Kasumi-1 (cell line): ENCODE measurements around the gene MT1M.
"Not testable (repeated sequence)": the region's sequence is repeated elsewhere in the genome, so short reads cannot be mapped to it uniquely, and the experiment has no call there.

Experiments used
- DNase-seq, 2 experiments: peaks; one replicate each; lab custom pipeline; 2025; lab: John Stamatoyannopoulos, UW

Gene MT1M

GRCh38 chr16:56674570-56674969 is 42.1 kb downstream of the MT1M start:
- DNase-seq = not testable (repeated sequence)

DNA sequence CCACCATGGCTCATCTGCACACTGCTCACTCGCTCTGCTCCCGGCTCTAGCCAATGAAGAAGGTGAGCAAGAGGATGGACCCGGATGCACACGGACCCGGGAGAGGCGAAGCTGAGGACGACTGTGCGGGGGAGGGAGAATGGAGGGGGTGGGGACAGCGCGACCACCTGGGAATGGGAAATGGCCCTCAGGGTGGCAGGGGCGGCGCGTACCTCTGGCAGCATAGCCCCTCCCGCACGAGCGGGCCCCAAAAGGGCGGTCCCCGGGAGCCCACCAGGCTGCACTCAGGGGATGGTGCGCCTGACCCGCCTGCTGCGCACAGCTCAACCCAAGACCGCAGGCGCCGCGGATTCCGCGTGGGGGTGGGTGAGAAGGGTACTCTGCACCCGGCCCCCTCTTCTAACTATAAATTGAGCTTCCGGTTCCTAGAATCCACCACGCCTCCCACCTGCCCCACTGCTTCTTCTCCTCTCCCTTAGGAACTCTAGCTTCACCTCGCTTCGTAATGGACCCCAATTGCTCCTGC is 43.3 kb downstream of the MT1M start:
- DNase-seq = no peak

DNA sequence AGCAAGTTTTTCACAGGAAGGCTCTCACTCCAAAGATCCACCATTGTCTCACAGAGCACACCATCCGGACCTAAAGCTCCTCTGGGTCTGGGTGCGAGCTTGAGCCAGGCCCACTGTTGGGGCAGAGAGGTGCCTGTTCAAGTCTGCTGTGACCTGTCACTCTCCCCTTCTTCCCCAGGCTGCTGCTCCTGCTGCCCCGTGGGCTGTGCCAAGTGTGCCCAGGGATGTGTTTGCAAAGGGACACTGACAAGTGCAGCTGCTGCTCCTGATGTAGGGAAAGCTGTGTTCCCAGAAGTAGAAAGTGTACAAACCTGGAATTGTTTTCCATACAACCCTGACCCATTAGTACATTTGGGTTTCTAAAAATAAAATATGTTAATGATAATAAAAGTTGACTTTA is 45.0 kb downstream of the MT1M start:
- DNase-seq = no peak

DNA sequence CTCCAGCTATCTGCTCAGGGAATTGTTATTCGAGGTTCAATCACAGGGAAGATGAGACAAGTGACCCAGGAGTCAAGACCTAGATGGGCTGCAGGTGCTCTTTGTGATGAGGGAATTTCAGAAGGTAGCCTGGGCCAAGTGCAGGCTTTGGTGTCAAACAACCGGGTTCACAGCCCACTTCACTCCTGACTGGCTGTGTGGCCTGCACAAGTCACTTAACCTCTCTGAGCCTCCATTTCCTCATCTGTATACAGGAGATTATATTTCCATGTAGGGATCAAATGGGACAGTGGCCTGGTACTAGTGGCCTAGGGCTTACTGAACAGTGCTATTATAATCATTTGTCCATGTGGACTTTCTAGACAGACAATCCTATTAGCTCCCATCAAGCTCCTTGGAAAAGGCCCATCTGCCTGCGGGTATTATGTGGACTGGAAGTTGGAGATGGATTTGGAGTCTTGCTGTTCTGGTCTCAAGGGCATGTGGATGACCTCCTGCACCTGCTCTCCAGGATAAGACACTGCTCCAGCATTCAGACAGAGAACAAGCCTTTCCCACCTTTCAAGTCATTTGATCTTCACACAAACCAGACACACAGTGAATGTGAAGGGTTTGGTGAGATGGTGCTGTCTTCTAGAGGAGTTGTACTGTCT is 46.7 kb downstream of the MT1M start:
- DNase-seq = no peak

- DNase-seq = no peak
These were observed 47.4 kb downstream of the MT1M start for GRCh38 chr16:56679818-56680217.

DNA sequence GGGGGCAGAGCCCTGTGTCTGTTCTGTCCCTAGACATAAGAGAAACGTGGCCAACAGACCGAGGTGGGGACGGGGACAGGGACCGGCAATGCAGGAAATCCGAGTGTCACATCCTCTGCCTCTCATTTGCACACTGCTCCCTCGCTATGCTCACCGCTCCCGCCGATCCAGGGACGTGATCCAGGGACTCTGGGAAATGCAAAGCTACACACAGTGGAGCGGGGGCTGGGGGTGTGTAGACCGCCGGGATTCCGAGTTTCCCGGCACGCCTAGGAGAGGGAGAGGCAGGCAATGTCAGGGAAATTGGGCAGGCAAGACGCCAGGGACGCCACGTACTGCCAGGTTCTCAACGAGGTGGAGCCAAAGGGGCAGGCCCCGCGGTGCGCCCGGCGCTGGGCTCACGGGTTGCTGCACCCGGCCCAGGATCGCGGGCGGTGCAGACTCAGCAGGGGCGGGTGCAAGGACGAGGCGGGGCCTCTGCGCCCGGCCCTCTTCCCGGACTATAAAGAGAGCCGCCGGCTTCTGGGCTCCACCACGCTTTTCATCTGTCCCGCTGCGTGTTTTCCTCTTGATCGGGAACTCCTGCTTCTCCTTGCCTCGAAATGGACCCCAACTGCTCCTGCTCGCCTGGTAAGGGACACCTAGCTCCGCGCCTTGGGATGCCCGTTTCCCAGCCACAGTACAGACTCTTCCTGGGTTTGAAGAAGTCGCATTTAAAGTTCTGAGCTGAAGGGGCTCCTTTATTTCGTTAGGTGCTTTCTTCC is 49.7 kb downstream of the MT1M start, which contains the start of gene MT1X:
Gene MT1X (plus strand): TSS at position 532 of the 764 bp plus-strand sequence. CDS start 71 bp downstream, at position 603.
- peak; percentile 89 to 92 for DNase-seq

DNA sequence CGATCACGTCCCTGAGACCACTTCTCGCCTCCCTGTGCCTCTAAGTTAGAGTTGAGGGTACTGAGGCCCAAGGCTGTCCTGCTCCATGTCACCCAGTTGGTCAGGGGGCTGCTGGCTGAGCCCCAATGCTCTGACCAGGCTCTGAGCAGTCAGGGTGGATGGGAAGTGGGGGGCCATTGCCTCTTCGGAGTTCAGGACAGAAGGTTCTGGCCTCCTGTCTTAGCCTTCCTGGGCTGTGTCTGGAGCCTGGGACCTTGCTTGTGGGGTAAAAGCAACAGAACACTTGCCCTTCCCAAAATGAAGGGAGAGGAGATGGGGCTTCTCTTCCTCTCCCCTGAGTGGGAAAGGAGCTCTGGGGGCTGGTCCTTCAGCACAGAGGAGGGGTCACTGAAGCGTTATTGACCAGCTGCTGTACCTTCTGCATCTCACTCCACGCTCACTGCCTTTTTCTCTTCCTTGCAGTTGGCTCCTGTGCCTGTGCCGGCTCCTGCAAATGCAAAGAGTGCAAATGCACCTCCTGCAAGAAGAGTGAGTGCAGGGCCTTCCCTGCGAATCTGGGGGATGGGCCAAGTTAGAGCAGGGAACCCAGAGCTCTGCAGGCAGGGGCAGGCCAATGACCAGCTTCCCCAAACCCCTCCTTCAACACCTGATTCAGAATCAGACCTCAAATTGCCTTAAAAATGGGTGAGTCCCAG is 50.4 kb downstream of the MT1M start:
- DNase-seq = no peak
